ENCODE results near the gene ITGAE. TPM values are rescaled to one million over a fixed set of nuclear protein-coding genes. Genes with fewer than 3 reads are reported as not detected.

Gene ITGAE
- total RNA-seq, 2 donors from 2014 or later = 16.2 to 27.6 TPM

- H3K4me1 ChIP-seq (replicated peaks) = no peaks in the 10 kb centered on the region
- no peak overlapping the region for H3K4me3 ChIP-seq
- TF ChIP-seq POLR2AphosphoS5 (IDR thresholded peaks at IDR 0.05) = no peak
- TF ChIP-seq CTCF (IDR thresholded peaks at IDR 0.05) = no peak
- no peak for TF ChIP-seq POLR2A (IDR thresholded peaks at IDR 0.05)
- WGBS = 63% methylated on average over 3 of the region's 3 CpGs
- intact Hi-C loops (cut with DNase I) = no loop called here
- H3K36me3 ChIP-seq = no peaks in the 10 kb centered on the region
- no peak for DNase-seq (ENCODE audit: low spot score)
- no peaks in the 10 kb centered on the region for H3K9me3 ChIP-seq
- no peak overlapping the region for H3K27ac ChIP-seq
- H3K27me3 ChIP-seq (replicated peaks; ENCODE audit: insufficient read depth) = no peaks in the 10 kb centered on the region
These were observed 37.2 kb downstream of the ITGAE start for GRCh38 chr17:3763777-3764170.

- H3K27ac ChIP-seq = no peak overlapping the region
- TF ChIP-seq POLR2A (IDR thresholded peaks at IDR 0.05) (no peak), POLR2AphosphoS5 (IDR thresholded peaks at IDR 0.05) (no peak), CTCF (IDR thresholded peaks at IDR 0.05) (no peak)
- H3K36me3 ChIP-seq = no peaks in the 10 kb centered on the region
- DNase-seq (ENCODE audit: low spot score) = no peak
- no peaks in the 10 kb centered on the region for H3K9me3 ChIP-seq
- no peak overlapping the region for H3K4me3 ChIP-seq
- H3K4me1 ChIP-seq (replicated peaks) = no peaks in the 10 kb centered on the region
- 92% methylated on average over 14 of the region's 14 CpGs for WGBS
- intact Hi-C loops (cut with DNase I) = no loop called here
- H3K27me3 ChIP-seq (replicated peaks; ENCODE audit: insufficient read depth) = no peaks in the 10 kb centered on the region
These were observed 37.8 kb downstream of the ITGAE start for GRCh38 chr17:3762922-3763776.

- intact Hi-C loops (cut with DNase I) = no loop called here
- TF ChIP-seq POLR2AphosphoS5 (IDR thresholded peaks at IDR 0.05) (no peak), POLR2A (IDR thresholded peaks at IDR 0.05) (no peak), CTCF (IDR thresholded peaks at IDR 0.05) (no peak)
These were observed 39.0 kb downstream of the ITGAE start for GRCh38 chr17:3761918-3762380.

GRCh38 chr17:3761036-3761917 is 39.7 kb downstream of the ITGAE start:
- DNase-seq (ENCODE audit: low spot score) = no peak
- Histone ChIP-seq H3K27me3 (replicated peaks; ENCODE audit: insufficient read depth) (no peaks in the 10 kb centered on the region), H3K4me1 (replicated peaks) (no peaks in the 10 kb centered on the region), H3K9me3 (no peaks in the 10 kb centered on the region), H3K27ac (no peak overlapping the region), H3K4me3 (no peak overlapping the region), H3K36me3 (no peaks in the 10 kb centered on the region)
- 87% methylated on average over 23 of the region's 23 CpGs for WGBS
- intact Hi-C loops (cut with DNase I) = no loop called here
- TF ChIP-seq POLR2A (IDR thresholded peaks at IDR 0.05) (no peak), CTCF (IDR thresholded peaks at IDR 0.05) (no peak), POLR2AphosphoS5 (IDR thresholded peaks at IDR 0.05) (no peak)

More at GRCh38 chr17:3761918-3762380, 39.0 kb downstream of the ITGAE start:
- no peaks in the 10 kb centered on the region for H3K9me3 ChIP-seq
- no peak overlapping the region for H3K4me3 ChIP-seq
- no peaks in the 10 kb centered on the region for H3K4me1 ChIP-seq (replicated peaks)
- H3K27me3 ChIP-seq (replicated peaks; ENCODE audit: insufficient read depth) = no peaks in the 10 kb centered on the region
- no peak overlapping the region for H3K27ac ChIP-seq
- no peak for DNase-seq (ENCODE audit: low spot score)
- H3K36me3 ChIP-seq = no peaks in the 10 kb centered on the region
- 80% methylated on average over 16 of the region's 16 CpGs for WGBS

Measured in prostate gland (tissue), 2 donors.